ENCODE measurements around the gene TNS3. TPM values are rescaled to one million over a fixed set of nuclear protein-coding genes. Genes with fewer than 3 reads are reported as not detected.

TNS3 gene
- total and polyA plus RNA-seq, 4 donors, result 40.5 to 140 (median 86.7) TPM

GRCh38 chr7:47563521-47563920, 18.4 kb downstream of the TNS3 start:
- Histone ChIP-seq H3K4me1 (ENCODE audit: control insufficient read depth in 1 of 2, insufficient read depth in 2 of 2, low read length in 2 of 2) (no peaks in the 10 kb centered on the region), H3K27ac (ENCODE audit: low read depth in 1 of 2, low read length in 2 of 2) (no peak overlapping the region), H3K4me3 (ENCODE audit: low read length in 2 of 2) (no peak overlapping the region), H3K27me3 (ENCODE audit: control insufficient read depth in 1 of 2, insufficient read depth in 2 of 2, low read length in 1 of 2) (no peaks in the 10 kb centered on the region), H3K36me3 (ENCODE audit: control insufficient read depth in 1 of 2, insufficient read depth in 2 of 2, low read length in 1 of 2) (peaks cover 0 to 2% of the 10 kb centered on the region in 2 donors), H3K9me3 (ENCODE audit: control insufficient read depth, low read length) (no peaks in the 10 kb centered on the region)
- no peak for DNase-seq
- intact Hi-C loops (cut with DNase I), result no loop called here
- WGBS, 2 donors, result 97 to 99% methylated on average over 4 of the region's 4 CpGs
- ATAC-seq (ENCODE audit: low FRiP score), result no peak

- intact Hi-C loops (cut with DNase I), result no loop called here
- ATAC-seq (ENCODE audit: low FRiP score) (no peak), DNase-seq (no peak)
- Histone ChIP-seq H3K27me3 (ENCODE audit: control insufficient read depth in 1 of 2, insufficient read depth in 2 of 2, low read length in 1 of 2) (no peaks in the 10 kb centered on the region), H3K4me1 (ENCODE audit: control insufficient read depth in 1 of 2, insufficient read depth in 2 of 2, low read length in 2 of 2) (peaks cover 0 to 3% of the 10 kb centered on the region in 2 donors), H3K9me3 (ENCODE audit: control insufficient read depth, low read length) (no peaks in the 10 kb centered on the region), H3K27ac (ENCODE audit: low read depth in 1 of 2, low read length in 2 of 2) (no peak overlapping the region), H3K36me3 (ENCODE audit: control insufficient read depth in 1 of 2, insufficient read depth in 2 of 2, low read length in 1 of 2) (no peaks in the 10 kb centered on the region), H3K4me3 (ENCODE audit: low read length in 2 of 2) (no peak overlapping the region)
- WGBS, 2 donors, result 72 to 84% methylated on average over 3 of the region's 3 CpGs
These were observed 20.0 kb downstream of the TNS3 start for GRCh38 chr7:47561715-47562446.

GRCh38 chr7:47559306-47560220, 22.3 kb downstream of the TNS3 start:
- H3K27me3 ChIP-seq (ENCODE audit: control insufficient read depth in 1 of 2, insufficient read depth in 2 of 2, low read length in 1 of 2), result no peaks in the 10 kb centered on the region
- intact Hi-C loops (cut with DNase I), result loop anchor here in 1 of 2 donors (5.0 kb wide), 1 partner anchor 37 kb away; no protein-coding TSS in a partner anchor
- no peak overlapping the region for H3K4me3 ChIP-seq (ENCODE audit: low read length in 2 of 2)
- H3K27ac ChIP-seq (ENCODE audit: low read depth in 1 of 2, low read length in 2 of 2), result no peak overlapping the region
- DNase-seq, result no peak
- H3K4me1 ChIP-seq (ENCODE audit: control insufficient read depth in 1 of 2, insufficient read depth in 2 of 2, low read length in 2 of 2), result peaks cover 0 to 3% of the 10 kb centered on the region in 2 donors
- WGBS, 2 donors, result 97% methylated on average over 17 of the region's 17 CpGs
- ATAC-seq (ENCODE audit: low FRiP score), result no peak
- H3K9me3 ChIP-seq (ENCODE audit: control insufficient read depth, low read length), result no peaks in the 10 kb centered on the region
- no peaks in the 10 kb centered on the region for H3K36me3 ChIP-seq (ENCODE audit: control insufficient read depth in 1 of 2, insufficient read depth in 2 of 2, low read length in 1 of 2)

GRCh38 chr7:47557694-47558670, 23.9 kb downstream of the TNS3 start:
- Histone ChIP-seq H3K36me3 (ENCODE audit: control insufficient read depth in 1 of 2, insufficient read depth in 2 of 2, low read length in 1 of 2) (no peaks in the 10 kb centered on the region), H3K9me3 (ENCODE audit: control insufficient read depth, low read length) (no peaks in the 10 kb centered on the region), H3K27me3 (ENCODE audit: control insufficient read depth in 1 of 2, insufficient read depth in 2 of 2, low read length in 1 of 2) (no peaks in the 10 kb centered on the region), H3K27ac (ENCODE audit: low read depth in 1 of 2, low read length in 2 of 2) (peak overlapping the region in 1 of 2 donors; percentile 43), H3K4me1 (ENCODE audit: control insufficient read depth in 1 of 2, insufficient read depth in 2 of 2, low read length in 2 of 2) (peaks cover 0 to 3% of the 10 kb centered on the region in 2 donors), H3K4me3 (ENCODE audit: low read length in 2 of 2) (no peak overlapping the region)
- DNase-seq, result no peak
- intact Hi-C loops (cut with DNase I), result loop anchor here in 1 of 2 donors (5.0 kb wide), 1 partner anchor 36 kb away; no protein-coding TSS in a partner anchor
- WGBS, 2 donors, result 41 to 42% methylated on average over 19 of the region's 19 CpGs
- peak; percentile 59 for ATAC-seq (ENCODE audit: low FRiP score)

- H3K27me3 ChIP-seq (ENCODE audit: control insufficient read depth in 1 of 2, insufficient read depth in 2 of 2, low read length in 1 of 2), result no peaks in the 10 kb centered on the region
- ATAC-seq (ENCODE audit: low FRiP score) (no peak), DNase-seq (no peak)
- intact Hi-C loops (cut with DNase I), result loop anchor here in 1 of 2 donors (5.0 kb wide), 1 partner anchor 35 kb away; no protein-coding TSS in a partner anchor
- H3K27ac ChIP-seq (ENCODE audit: low read depth in 1 of 2, low read length in 2 of 2), result no peak overlapping the region
- H3K9me3 ChIP-seq (ENCODE audit: control insufficient read depth, low read length), result no peaks in the 10 kb centered on the region
- WGBS, 2 donors, result 69% methylated on average over 4 of the region's 4 CpGs
- H3K4me1 ChIP-seq (ENCODE audit: control insufficient read depth in 1 of 2, insufficient read depth in 2 of 2, low read length in 2 of 2), result peaks cover 0 to 3% of the 10 kb centered on the region in 2 donors
- H3K4me3 ChIP-seq (ENCODE audit: low read length in 2 of 2), result no peak overlapping the region
- H3K36me3 ChIP-seq (ENCODE audit: control insufficient read depth in 1 of 2, insufficient read depth in 2 of 2, low read length in 1 of 2), result no peaks in the 10 kb centered on the region
These were observed 24.6 kb downstream of the TNS3 start for GRCh38 chr7:47557317-47557693.

- ATAC-seq (ENCODE audit: low FRiP score) (no peak), DNase-seq (peak in 1 of 2 donors; percentile 72)
- intact Hi-C loops (cut with DNase I), result loop anchor here in 1 of 2 donors (5.0 kb wide), 1 partner anchor 34 kb away; no protein-coding TSS in a partner anchor
- Histone ChIP-seq H3K9me3 (ENCODE audit: control insufficient read depth, low read length) (no peaks in the 10 kb centered on the region), H3K4me1 (ENCODE audit: control insufficient read depth in 1 of 2, insufficient read depth in 2 of 2, low read length in 2 of 2) (peaks cover 0 to 4% of the 10 kb centered on the region in 2 donors), H3K4me3 (ENCODE audit: low read length in 2 of 2) (no peak overlapping the region), H3K27ac (ENCODE audit: low read depth in 1 of 2, low read length in 2 of 2) (no peak overlapping the region), H3K36me3 (ENCODE audit: control insufficient read depth in 1 of 2, insufficient read depth in 2 of 2, low read length in 1 of 2) (no peaks in the 10 kb centered on the region), H3K27me3 (ENCODE audit: control insufficient read depth in 1 of 2, insufficient read depth in 2 of 2, low read length in 1 of 2) (no peaks in the 10 kb centered on the region)
- WGBS, 2 donors, result 56 to 60% methylated on average over 13 of the region's 13 CpGs
These were observed 25.3 kb downstream of the TNS3 start for GRCh38 chr7:47556511-47557180.

GRCh38 chr7:47553309-47553708, 28.6 kb downstream of the TNS3 start:
- intact Hi-C loops (cut with DNase I), result no loop called here

More at GRCh38 chr7:47553309-47553708, 28.6 kb downstream of the TNS3 start:
- H3K27ac ChIP-seq (ENCODE audit: low read depth in 1 of 2, low read length in 2 of 2), result no peak overlapping the region
- H3K27me3 ChIP-seq (ENCODE audit: control insufficient read depth in 1 of 2, insufficient read depth in 2 of 2, low read length in 1 of 2), result no peaks in the 10 kb centered on the region
- 90 to 93% methylated on average over 2 of the region's 2 CpGs for WGBS, 2 donors
- peaks cover 5 to 11% of the 10 kb centered on the region in 2 donors for H3K4me1 ChIP-seq (ENCODE audit: control insufficient read depth in 1 of 2, insufficient read depth in 2 of 2, low read length in 2 of 2)
- H3K36me3 ChIP-seq (ENCODE audit: control insufficient read depth in 1 of 2, insufficient read depth in 2 of 2, low read length in 1 of 2), result no peaks in the 10 kb centered on the region
- DNase-seq (no peak), ATAC-seq (ENCODE audit: low FRiP score) (no peak)
- H3K4me3 ChIP-seq (ENCODE audit: low read length in 2 of 2), result no peak overlapping the region
- no peaks in the 10 kb centered on the region for H3K9me3 ChIP-seq (ENCODE audit: control insufficient read depth, low read length)

All from aorta (tissue), 5 donors.